ENCODE measurements around the gene CDCA7L. TPM values are rescaled to one million over a fixed set of nuclear protein-coding genes. Genes with fewer than 3 reads are reported as not detected.

CDCA7L gene
- total and polyA plus RNA-seq, 3 donors from 2014 or later: 39.9 to 47.1 (median 46.1) TPM

DNA sequence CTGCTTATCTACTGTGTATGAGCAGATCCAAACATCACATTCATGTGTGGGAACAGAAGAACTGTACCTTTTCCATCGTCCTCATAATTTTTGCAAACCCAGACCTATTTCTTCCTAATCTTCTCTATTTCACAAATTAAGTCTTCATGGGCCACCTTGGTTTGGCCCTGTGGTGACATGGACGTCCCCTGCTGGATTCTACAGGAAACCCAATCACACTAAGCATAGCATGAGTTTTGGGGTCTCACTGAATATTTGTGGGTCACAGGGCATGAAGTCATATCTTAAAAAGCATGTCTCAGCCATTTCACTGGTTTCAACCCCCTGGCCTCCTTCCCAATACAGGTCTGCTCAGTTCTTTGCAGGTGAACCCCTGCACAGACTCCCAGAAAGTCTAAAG lies 35.8 kb upstream of the CDCA7L start:
- DNase-seq: no peak
- Histone ChIP-seq H3K27ac (no peak overlapping the region), H3K9me3 (no peaks in the 10 kb centered on the region), H3K4me1 (no peaks in the 10 kb centered on the region), H3K4me3 (no peak overlapping the region), H3K27me3 (no peaks in the 10 kb centered on the region), H3K36me3 (ENCODE audit: low read depth, missing control alignments) (no peaks in the 10 kb centered on the region)
- 80 to 91% methylated on average over 2 of the region's 2 CpGs for WGBS, 2 donors
- intact Hi-C loops (cut with DNase I; ENCODE audit: low total_unique reads): no loop called here
- TF ChIP-seq POLR2A (IDR thresholded peaks at IDR 0.05): no peak
- no peak for TF ChIP-seq CTCF (IDR thresholded peaks at IDR 0.05)

DNA sequence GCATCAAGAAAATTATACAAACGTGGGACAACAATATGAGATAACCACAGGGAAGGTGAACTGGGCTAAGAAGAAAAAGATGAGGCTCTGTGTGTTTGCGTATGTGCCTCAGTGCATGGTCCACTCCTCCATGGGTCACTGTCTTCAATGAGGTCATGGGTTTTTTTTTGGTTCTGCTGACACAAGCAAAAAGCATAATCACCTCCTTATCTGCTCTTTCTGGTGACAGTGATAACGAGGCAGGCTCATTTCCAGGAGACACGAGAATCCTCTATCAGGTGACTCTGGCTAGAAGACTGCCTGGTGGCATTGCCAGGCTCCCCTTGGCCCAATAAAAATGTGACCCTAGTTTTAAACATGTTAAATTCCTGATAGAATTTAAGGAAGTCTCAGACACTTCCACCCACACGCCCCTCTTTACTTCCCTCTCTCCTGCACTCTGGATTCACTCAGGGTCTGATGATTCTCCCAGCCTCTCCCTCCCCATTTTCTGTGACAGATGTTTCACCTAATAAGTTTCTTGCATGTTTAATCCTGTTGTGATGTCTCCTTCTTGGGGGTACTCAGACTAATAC lies 35.3 kb upstream of the CDCA7L start:
- WGBS, 2 donors: 52 to 53% methylated on average over 5 of the region's 5 CpGs
- H3K4me1 ChIP-seq: no peaks in the 10 kb centered on the region
- DNase-seq: no peak
- no peaks in the 10 kb centered on the region for H3K36me3 ChIP-seq (ENCODE audit: low read depth, missing control alignments)
- intact Hi-C loops (cut with DNase I; ENCODE audit: low total_unique reads): no loop called here
- H3K27ac ChIP-seq: no peak overlapping the region
- TF ChIP-seq CTCF (IDR thresholded peaks at IDR 0.05) (no peak), POLR2A (IDR thresholded peaks at IDR 0.05) (no peak)
- H3K9me3 ChIP-seq: no peaks in the 10 kb centered on the region
- no peaks in the 10 kb centered on the region for H3K27me3 ChIP-seq
- no peak overlapping the region for H3K4me3 ChIP-seq

- H3K9me3 ChIP-seq: no peaks in the 10 kb centered on the region
- intact Hi-C loops (cut with DNase I; ENCODE audit: low total_unique reads): no loop called here
- no peaks in the 10 kb centered on the region for H3K36me3 ChIP-seq (ENCODE audit: low read depth, missing control alignments)
- no peaks in the 10 kb centered on the region for H3K4me1 ChIP-seq
- no peak for DNase-seq
- H3K27me3 ChIP-seq: no peaks in the 10 kb centered on the region
- no peak overlapping the region for H3K27ac ChIP-seq
- no peak overlapping the region for H3K4me3 ChIP-seq
- TF ChIP-seq CTCF (IDR thresholded peaks at IDR 0.05): no peak
- TF ChIP-seq POLR2A (IDR thresholded peaks at IDR 0.05): no peak
- WGBS, 2 donors: 44 to 85% methylated on average over 4 to 5 of the region's 5 CpGs
Measured at GRCh38 chr7:21972397-21972784, 26.7 kb upstream of the CDCA7L start.

- Histone ChIP-seq H3K4me1 (no peaks in the 10 kb centered on the region), H3K9me3 (no peaks in the 10 kb centered on the region), H3K4me3 (no peak overlapping the region), H3K36me3 (ENCODE audit: low read depth, missing control alignments) (no peaks in the 10 kb centered on the region), H3K27ac (no peak overlapping the region), H3K27me3 (no peaks in the 10 kb centered on the region)
- DNase-seq: no peak
- TF ChIP-seq CTCF (IDR thresholded peaks at IDR 0.05) (no peak), POLR2A (IDR thresholded peaks at IDR 0.05) (no peak)
- WGBS, 2 donors: 81 to 93% methylated on average over 3 to 6 of the region's 6 CpGs
- intact Hi-C loops (cut with DNase I; ENCODE audit: low total_unique reads): no loop called here
Measured at GRCh38 chr7:21971780-21972396, 26.2 kb upstream of the CDCA7L start.

GRCh38 chr7:21969822-21970221 lies 24.1 kb upstream of the CDCA7L start:
- Histone ChIP-seq H3K9me3 (no peaks in the 10 kb centered on the region), H3K27ac (no peak overlapping the region), H3K4me1 (no peaks in the 10 kb centered on the region), H3K4me3 (no peak overlapping the region), H3K27me3 (no peaks in the 10 kb centered on the region), H3K36me3 (ENCODE audit: low read depth, missing control alignments) (no peaks in the 10 kb centered on the region)
- TF ChIP-seq CTCF (IDR thresholded peaks at IDR 0.05): no peak
- TF ChIP-seq POLR2A (IDR thresholded peaks at IDR 0.05): no peak
- no peak for DNase-seq
- intact Hi-C loops (cut with DNase I; ENCODE audit: low total_unique reads): no loop called here

Data from testis (tissue), 3 donors.